Stimulated activated naive B cell treated with anti-CD40 and anti-IgM and Interleukin-4, amounts not matched to agents 10 μg/mL and 1 μg/mL and 100 μg/mL, for 72 hours (primary cell): ENCODE measurements around the gene NPFFR1.
A peak's percentile ranks its signal among the peaks of the same experiment; 100 is the strongest.
"Not testable (repeated sequence)": the region's sequence is repeated elsewhere in the genome, so short reads cannot be mapped to it uniquely, and the experiment has no call there.

Experiments
- ATAC-seq, 2 donors: fragments of 150-1000 bp; cut with Tn5 transposase; replicated peaks; 2 replicates each; pipeline ENCODE4 v1.10.0; 2021; ENCODE audit warnings: moderate library complexity in 1 of 2
- DNase-seq: peaks from one replicate; pipeline ENCODE4 v3.0.0; 2021
- H3K27ac Mint-ChIP-seq: one replicate; pipeline ENCODE4 v1.8.0; 2022; ENCODE audit warnings: mild to moderate bottlenecking, mixed read lengths
- H3K27me3 Mint-ChIP-seq, 2 donors: one replicate each; pipeline ENCODE4 v1.8.0; 2022; ENCODE audit warnings: mixed read lengths in 2 of 2
- H3K36me3 Mint-ChIP-seq, 2 donors: one replicate each; pipeline ENCODE4 v1.8.0; 2022; ENCODE audit warnings: mixed read lengths in 2 of 2, mild to moderate bottlenecking in 1 of 2
- H3K4me1 Mint-ChIP-seq, 2 donors: one replicate each; pipeline ENCODE4 v1.8.0; 2022; ENCODE audit warnings: mixed read lengths in 2 of 2, mild to moderate bottlenecking in 1 of 2
- H3K4me3 Mint-ChIP-seq, 2 donors: one replicate each; pipeline ENCODE4 v1.8.0; 2022; ENCODE audit warnings: mild to moderate bottlenecking in 2 of 2, mixed read lengths in 2 of 2, moderate library complexity in 1 of 2
- H3K9me3 Mint-ChIP-seq, 2 donors: one replicate each; pipeline ENCODE4 v1.8.0; 2022; ENCODE audit warnings: mixed read lengths in 2 of 2, mild to moderate bottlenecking in 1 of 2

Gene NPFFR1

DNA sequence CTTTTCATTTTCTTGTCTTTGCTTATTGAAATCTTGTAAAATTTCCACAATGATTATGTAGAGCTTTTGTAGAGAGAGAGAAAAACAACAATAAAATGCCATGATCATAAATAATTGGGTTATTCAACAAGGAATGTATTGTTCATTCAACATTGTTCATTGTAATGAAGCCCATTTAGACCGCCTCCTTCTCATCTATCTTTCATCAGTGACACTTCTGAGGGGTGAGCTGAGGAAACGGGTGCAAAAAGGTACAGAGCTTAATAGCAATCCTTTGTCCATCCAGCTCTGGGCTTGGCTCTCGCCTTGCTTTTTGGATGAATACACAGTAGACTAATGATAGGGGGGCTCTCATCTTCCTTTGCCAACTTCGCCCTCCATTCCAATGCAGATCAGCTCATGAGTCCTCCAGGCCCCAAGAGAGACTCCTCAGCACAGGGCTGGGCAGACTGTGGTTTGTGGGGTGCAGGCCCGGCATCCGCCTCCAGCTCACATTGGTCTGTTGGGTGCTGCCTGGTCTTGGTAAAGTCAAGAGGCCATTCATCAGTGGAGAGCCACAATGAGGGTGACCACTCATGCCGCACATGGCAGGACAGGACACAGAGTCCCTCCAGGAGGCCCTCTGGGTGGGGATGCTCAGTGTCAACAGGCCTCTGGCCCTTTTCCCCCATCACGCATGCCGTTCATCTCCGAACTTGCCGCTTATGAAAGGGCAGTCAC, 32.7 kb downstream of the NPFFR1 start:
- Mint-ChIP-seq H3K4me3 (no peak overlapping the region), H3K27me3 (peaks cover 41 to 64% of the 10 kb centered on the region in 2 donors)

DNA sequence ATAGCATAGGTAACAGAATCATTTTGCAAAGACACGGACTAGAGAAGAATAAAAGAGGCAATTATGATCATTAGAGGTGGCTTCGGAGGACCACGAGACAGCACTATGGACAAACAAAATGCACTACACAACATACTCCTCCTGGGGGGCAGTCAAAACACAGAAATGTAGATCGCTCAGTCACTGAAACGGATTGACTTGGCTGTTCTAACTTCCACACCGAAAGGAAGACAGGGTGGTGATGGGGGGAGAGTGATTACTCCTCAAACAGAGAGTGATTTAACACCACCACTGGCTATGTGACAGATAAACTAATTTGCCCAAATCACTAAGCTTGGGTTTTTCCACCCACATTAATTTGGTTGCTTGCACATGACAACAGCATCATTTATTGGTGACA, 36.4 kb downstream of the NPFFR1 start:
- H3K4me1 Mint-ChIP-seq = peaks cover 2 to 5% of the 10 kb centered on the region in 2 donors
- H3K27ac Mint-ChIP-seq = no peak overlapping the region
- H3K4me3 Mint-ChIP-seq = no peak overlapping the region
- H3K27me3 Mint-ChIP-seq = peaks cover 19 to 39% of the 10 kb centered on the region in 2 donors
- H3K9me3 Mint-ChIP-seq = no peaks in the 10 kb centered on the region
- no peaks in the 10 kb centered on the region for H3K36me3 Mint-ChIP-seq
- ATAC-seq = no peak
- no peak for DNase-seq

More for the DNA sequence above, 32.7 kb downstream of the NPFFR1 start:
- DNase-seq = no peak
- Mint-ChIP-seq H3K27ac (no peak overlapping the region), H3K36me3 (no peaks in the 10 kb centered on the region), H3K4me1 (peaks cover 5 to 10% of the 10 kb centered on the region in 2 donors), H3K9me3 (no peaks in the 10 kb centered on the region)
- ATAC-seq = no peak

DNA sequence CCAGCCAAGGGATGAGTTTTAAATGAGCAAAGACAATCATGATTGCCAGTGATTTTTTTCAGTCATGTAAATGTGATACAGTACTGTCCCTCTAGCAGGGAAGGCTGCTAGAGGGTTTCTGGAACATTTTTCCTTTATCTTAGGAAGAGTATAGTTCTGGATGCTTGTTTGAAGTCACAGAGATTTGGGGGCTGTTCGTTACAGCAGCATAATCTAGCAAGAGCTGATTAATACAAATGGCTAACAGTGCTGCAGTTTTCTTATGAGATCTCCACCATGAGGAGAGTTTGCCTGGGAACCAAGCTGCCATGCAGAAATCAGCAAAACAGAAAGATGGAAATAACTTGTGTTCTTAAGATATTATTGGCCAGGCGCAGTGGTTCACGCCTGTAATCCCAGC, 42.7 kb downstream of the NPFFR1 start:
- Mint-ChIP-seq H3K27me3 (peaks cover 6 to 10% of the 10 kb centered on the region in 2 donors), H3K4me3 (no peak overlapping the region), H3K9me3 (no peaks in the 10 kb centered on the region), H3K36me3 (no peaks in the 10 kb centered on the region), H3K27ac (no peak overlapping the region), H3K4me1 (peaks cover 2 to 5% of the 10 kb centered on the region in 2 donors)
- no peak for ATAC-seq
- no peak for DNase-seq

DNA sequence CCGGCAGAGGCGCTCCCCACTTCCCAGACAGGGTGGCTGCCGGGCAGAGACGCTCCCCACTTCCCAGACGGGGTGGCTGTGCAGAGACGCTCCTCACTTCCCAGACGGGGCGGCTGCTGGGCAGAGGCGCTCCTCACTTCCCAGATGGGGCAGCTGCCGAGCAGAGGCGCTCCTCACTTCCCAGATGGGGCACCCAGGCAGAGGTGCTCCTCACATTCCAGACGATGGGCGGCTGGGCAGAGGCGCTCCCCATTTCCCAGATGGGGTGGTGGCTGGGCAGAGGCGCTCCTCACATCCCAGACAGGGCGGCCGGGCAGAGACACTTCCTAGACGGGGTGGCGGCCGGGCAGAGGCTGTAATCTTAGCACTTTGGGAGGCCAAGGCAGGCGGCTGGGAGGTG, 43.8 kb downstream of the NPFFR1 start:
- not testable (repeated sequence) for H3K9me3 Mint-ChIP-seq, DNase-seq, H3K27me3 Mint-ChIP-seq, ATAC-seq, H3K4me1 Mint-ChIP-seq, H3K4me3 Mint-ChIP-seq, H3K27ac Mint-ChIP-seq, H3K36me3 Mint-ChIP-seq

DNA sequence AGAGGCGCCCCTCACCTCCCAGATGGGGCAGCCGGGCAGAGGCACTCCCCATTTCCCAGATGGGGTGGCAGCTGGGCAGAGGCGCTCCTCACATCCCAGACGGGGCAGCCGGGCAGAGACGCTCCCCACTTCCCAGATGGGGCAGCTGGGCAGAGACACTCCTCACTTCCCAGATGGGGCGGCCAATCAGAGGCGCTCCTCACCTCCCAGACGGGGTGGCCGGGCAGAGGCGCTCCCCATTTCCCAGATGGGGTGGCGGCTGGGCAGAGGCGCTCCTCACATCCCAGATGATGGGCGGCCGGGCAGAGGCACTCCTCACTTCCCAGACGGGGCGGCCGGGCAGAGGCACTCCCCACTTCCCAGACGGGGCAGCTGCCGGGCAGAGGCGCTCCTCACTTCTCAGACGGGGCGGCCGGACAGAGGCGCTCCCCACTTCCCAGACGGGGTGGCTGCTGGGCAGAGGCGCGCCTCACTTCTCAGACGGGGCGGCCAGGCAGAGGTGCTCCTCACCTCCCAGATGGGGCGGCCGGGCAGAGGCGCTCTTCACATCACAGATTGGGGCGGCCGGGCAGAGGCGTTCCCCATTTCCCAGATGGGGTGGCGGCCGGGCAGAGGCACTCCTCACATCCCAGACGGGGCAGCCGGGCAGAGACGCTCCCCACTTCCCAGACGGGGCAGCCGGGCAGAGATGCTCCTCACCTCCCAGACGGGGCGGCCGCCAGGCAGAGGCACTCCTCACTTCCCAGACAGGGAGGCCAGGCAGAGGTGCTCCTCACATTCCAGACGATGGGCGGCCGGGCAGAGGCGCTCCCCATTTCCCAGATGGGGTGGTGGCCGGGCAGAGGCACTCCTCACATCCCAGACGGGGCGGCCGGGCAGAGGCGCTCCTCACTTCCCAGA, 44.5 kb downstream of the NPFFR1 start:
- H3K36me3 Mint-ChIP-seq, H3K4me1 Mint-ChIP-seq, H3K4me3 Mint-ChIP-seq, H3K9me3 Mint-ChIP-seq, H3K27ac Mint-ChIP-seq, ATAC-seq, DNase-seq, H3K27me3 Mint-ChIP-seq: not testable (repeated sequence)

DNA sequence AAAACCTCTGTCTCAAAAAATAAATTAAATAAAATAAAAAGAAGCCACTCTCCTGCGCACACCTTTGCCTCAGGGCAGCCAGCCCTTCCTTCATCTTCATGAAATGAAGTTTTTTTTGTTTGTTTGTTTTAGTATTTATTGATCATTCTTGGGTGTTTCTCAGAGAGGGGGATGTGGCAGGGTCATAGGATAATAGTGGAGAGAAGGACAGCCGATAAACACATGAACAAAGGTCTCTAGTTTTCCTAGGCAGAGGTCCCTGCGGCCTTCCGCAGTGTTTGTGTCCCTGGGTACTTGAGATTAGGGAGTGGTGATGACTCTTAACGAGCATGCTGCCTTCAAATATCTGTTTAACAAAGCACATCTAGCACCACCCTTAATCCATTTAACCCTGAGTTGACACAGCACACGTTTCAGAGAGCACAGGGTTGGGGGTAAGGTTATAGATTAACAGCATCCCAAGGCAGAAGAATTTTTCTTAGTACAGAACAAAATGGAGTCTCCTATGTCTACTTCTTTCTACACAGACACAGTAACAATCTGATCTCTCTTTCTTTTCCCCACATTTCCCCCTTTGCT, 45.8 kb downstream of the NPFFR1 start:
- H3K4me1 Mint-ChIP-seq, DNase-seq, H3K27ac Mint-ChIP-seq, H3K27me3 Mint-ChIP-seq, ATAC-seq, H3K36me3 Mint-ChIP-seq, H3K4me3 Mint-ChIP-seq, H3K9me3 Mint-ChIP-seq: not testable (repeated sequence)

DNA sequence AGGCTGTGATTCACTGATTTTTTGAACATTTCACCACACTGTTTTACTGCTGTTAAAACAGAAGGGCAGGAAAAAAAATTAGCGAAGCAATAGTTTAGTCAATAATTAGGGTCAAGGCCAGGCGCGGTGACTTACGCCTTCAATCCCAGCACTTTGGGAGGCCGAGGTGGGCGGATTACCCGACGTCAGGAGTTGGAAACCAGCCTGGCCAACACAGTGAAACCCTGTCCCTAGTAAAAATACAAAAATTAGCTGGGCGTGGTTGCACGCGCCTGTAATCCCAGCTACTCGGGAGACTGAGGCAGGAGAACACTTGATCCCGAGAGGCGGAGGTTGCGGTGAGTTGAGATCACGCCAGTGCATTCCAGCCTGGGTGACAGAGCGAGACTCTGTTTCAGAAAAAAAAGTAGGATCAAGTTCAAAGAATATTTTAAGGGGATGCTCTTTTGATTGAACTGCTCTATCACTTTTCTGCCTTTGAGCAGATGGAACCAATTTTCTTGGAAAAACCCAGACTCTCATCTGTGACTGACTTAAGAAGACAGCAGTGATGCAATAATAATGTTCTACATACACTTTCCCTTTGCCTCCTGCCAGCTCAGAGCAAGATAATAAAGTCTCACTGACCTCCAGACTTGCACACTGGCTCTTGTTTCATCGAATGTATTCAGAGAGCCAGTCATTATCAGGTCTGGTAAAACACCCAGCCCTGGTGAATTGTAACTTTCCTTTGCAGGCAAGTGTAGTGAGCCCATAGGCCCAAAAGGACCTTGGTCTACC, 48.9 kb downstream of the NPFFR1 start:
- H3K36me3 Mint-ChIP-seq = peaks cover 2 to 4% of the 10 kb centered on the region in 2 donors
- peak overlapping the region in 1 of 2 donors; percentile 14 for H3K4me3 Mint-ChIP-seq
- H3K27ac Mint-ChIP-seq = peak overlapping the region; percentile 63
- ATAC-seq (no peak), DNase-seq (no peak)
- peaks cover 6 to 8% of the 10 kb centered on the region in 2 donors for H3K4me1 Mint-ChIP-seq
- H3K27me3 Mint-ChIP-seq = no peaks in the 10 kb centered on the region
- H3K9me3 Mint-ChIP-seq = no peaks in the 10 kb centered on the region

DNA sequence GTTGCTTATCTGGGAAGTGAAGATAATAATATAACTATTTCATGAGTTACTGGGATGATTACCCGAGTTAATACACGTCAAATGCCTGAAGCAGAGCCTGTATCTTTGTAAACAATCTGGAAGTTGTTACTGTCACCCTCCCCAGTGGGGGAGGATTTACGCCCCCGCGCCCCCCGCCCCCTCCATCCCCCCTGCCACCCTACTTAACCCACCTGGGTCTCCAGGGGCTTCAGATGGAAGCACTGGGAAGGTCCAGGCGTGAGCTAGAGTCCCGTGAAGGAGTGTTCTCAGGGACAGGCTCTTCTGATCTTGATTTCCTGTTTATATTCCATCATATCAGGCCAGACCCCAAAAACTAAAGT, 49.9 kb downstream of the NPFFR1 start:
- DNase-seq = no peak
- Mint-ChIP-seq H3K4me1 (peaks cover 6 to 11% of the 10 kb centered on the region in 2 donors), H3K9me3 (no peaks in the 10 kb centered on the region), H3K4me3 (peak overlapping the region; percentile 74 to 80), H3K36me3 (peaks cover 5 to 9% of the 10 kb centered on the region in 2 donors), H3K27ac (peak overlapping the region; percentile 97), H3K27me3 (no peaks in the 10 kb centered on the region)
- ATAC-seq = no peak

DNA sequence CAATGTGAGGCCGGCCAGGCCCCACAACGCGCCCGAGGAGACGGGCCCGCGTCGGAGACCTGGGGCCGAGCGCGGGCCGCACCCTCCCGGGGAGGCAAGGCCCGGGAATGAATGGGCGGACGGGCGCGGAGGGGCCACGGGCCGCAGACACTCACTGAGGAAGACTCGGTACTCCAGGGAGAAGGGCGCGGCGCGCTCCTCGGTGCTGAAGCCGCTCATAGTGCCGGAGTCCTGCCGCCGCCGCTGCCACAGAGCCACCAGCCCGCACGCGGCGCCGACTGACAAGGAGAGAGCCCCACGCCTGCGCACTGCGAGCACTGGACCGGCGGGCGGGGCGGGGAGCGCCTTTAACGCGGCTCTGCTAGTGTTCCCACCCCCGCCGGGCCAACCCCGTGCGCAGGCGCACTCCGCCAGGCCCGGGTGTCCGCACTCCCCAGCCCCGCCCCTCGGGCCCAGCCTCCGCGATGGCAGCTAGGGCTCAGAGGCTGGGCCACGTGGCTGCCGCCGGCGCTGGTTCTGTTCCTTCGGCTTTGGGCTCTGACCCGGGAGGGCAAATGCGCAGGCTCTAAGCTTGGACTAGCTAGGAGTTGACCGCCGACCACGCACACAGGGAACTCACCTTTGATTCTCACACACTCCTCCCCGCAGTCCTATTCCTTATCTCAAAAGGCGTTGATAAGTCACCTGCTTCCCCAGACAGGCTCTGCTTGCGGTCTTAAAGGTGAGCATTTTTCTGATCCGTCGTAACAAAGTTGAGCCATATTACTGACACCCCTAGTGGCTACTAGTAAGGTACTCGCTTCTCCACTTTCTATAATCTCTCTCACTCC, 50.5 kb downstream of the NPFFR1 start, which contains the start of gene PPA1:
PPA1 (minus strand) TSS at position 321 of the 830 bp plus-strand sequence; CDS start at position 219, 102 bp downstream.
- H3K36me3 Mint-ChIP-seq = peaks cover 7 to 14% of the 10 kb centered on the region in 2 donors
- peaks cover 6 to 11% of the 10 kb centered on the region in 2 donors for H3K4me1 Mint-ChIP-seq
- ATAC-seq (peak; percentile 93 to 97), DNase-seq (peak; percentile 98)
- H3K27ac Mint-ChIP-seq = peak within 1 kb of the TSS; percentile 97
- no peaks in the 10 kb centered on the region for H3K9me3 Mint-ChIP-seq
- peak within 1 kb of the TSS; percentile 74 to 80 for H3K4me3 Mint-ChIP-seq
- no peaks in the 10 kb centered on the region for H3K27me3 Mint-ChIP-seq

DNA sequence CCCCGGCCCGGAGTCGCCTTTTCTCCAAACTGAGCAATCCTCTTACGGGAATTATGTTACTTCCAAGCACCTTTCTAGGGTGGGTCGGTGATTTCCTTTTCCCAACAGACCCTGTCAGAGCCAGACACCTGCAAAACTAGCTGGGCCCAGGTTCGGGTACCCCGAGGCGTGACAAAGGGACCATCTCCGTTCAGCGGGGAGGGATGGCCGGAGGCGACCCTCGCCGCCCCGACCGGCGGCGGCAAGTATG, 51.0 kb downstream of the NPFFR1 start:
- Mint-ChIP-seq H3K27ac (peak overlapping the region; percentile 94), H3K9me3 (no peaks in the 10 kb centered on the region), H3K36me3 (peaks cover 7 to 14% of the 10 kb centered on the region in 2 donors), H3K27me3 (no peaks in the 10 kb centered on the region), H3K4me3 (peak overlapping the region; percentile 74 to 80), H3K4me1 (peaks cover 6 to 11% of the 10 kb centered on the region in 2 donors)
- no peak for DNase-seq
- ATAC-seq = no peak

DNA sequence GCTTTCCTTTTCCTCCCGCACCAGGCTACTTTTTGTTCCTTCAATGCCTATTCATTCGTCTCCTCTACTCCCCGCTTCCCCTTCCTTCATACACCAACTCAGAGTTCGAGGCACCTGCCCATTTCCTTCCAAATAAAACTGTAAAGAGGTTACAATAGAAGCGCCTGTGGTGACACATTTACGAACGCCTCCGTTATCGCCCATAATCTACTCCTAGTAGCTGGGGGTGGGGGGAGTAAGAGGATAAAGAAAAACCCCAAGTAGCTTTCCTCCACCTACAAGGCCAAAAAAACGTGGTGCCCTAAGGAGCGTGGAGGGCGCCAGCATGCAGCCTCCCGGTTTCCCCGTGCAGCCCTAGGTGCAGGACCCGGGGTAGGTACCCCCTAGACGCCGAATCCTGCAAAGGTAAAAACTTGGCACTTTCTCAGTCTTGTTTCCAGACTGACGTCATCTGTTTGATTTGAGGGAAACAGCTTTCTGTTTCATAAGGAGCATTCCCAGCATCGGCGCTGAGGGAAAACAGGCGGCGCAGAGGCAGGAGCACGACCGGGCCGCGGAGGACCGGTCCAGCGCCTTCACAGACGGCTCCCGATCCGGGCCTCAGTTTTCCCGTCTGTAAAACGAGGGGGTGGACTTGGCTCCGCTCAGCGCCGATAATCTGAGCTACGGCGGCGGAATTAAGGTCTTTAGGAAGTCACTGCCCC, 51.5 kb downstream of the NPFFR1 start:
- peaks cover 6 to 11% of the 10 kb centered on the region in 2 donors for H3K4me1 Mint-ChIP-seq
- peaks cover 7 to 14% of the 10 kb centered on the region in 2 donors for H3K36me3 Mint-ChIP-seq
- DNase-seq (no peak), ATAC-seq (peak; percentile 2 to 7)
- no peaks in the 10 kb centered on the region for H3K27me3 Mint-ChIP-seq
- peak overlapping the region; percentile 74 to 80 for H3K4me3 Mint-ChIP-seq
- H3K9me3 Mint-ChIP-seq = no peaks in the 10 kb centered on the region
- peak overlapping the region; percentile 94 for H3K27ac Mint-ChIP-seq

DNA sequence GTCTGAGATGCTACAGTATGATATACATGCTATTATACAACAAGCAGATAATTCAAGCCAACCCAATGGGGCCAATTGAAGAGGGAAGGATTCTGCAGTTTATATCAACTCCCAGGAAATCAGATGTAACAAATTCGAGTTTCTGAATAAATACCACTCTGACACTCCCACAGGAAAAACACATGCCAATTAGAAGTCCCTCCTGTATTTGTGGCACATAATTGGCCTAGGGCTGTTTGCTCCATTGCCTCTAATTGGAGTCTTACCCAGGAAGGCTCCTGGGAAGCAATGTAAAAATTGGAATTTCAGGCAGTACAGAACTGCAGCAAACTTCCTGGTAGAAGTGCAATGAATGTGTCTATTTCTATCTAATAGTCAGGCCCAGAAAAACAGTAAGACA, 55.3 kb downstream of the NPFFR1 start:
- H3K4me3 Mint-ChIP-seq = no peak overlapping the region
- no peaks in the 10 kb centered on the region for H3K9me3 Mint-ChIP-seq
- DNase-seq = no peak
- peaks cover 15 to 27% of the 10 kb centered on the region in 2 donors for H3K36me3 Mint-ChIP-seq
- no peak for ATAC-seq
- no peaks in the 10 kb centered on the region for H3K27me3 Mint-ChIP-seq
- H3K27ac Mint-ChIP-seq = no peak overlapping the region
- H3K4me1 Mint-ChIP-seq = peaks cover 5 to 30% of the 10 kb centered on the region in 2 donors
